Raji (cell line): ENCODE data around the gene TNNI3.
A peak's percentile ranks its signal among the peaks of the same experiment; 100 is the strongest.

Experiments
- POLR2A ChIP-seq: IDR thresholded peaks from 2 replicates; pipeline ENCODE4 v1.6.1; 2011; ENCODE audit warnings: low read depth, low read length, control low read depth; ENCODE audit not compliant: insufficient read depth

Gene TNNI3

DNA sequence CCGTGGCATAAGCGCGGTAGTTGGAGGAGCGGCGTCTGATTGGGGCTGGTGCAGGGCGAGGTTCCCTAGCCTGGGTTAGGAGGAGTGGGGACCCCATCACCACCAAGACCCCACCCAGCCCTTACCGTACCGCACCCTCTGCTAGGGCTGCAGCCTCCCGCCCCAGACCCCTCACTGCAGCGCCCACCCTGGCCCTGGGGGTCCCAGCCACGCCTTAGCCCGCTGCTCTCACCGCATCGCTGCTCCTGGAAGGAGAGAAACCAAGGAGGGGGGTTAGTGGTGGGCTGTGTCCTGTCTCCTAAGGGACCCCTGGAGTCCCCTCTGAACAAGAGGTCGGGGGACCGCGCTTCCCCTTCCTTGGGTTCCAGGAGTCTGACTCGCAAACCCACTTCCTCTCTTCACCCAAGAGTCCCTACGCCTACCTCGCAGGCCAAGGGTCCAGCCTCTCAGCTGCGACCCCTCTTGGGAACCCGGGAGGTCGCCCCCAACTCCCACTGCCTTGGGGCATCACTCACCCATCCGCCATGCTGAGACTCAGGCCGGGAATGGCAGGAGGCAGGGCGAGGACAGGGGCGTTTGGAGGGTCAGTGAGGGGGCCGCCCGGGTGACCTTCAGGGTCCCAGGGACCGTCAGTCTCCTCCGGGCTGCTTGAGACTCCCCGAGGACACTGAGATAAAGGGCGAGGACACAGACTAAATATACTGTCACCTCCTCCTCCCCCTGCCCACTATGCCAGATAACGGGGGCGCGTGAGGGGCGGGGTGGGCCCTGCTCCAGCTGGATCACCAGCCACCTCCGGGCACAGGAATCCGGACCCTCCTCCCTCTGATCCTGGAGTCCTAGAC lies at the start of gene TNNI3:
Gene TNNI3 (minus strand): TSS at position 669 of the 845 bp plus-strand sequence. CDS start 143 bp downstream, at position 526.
- TF ChIP-seq POLR2A = no peak

DNA sequence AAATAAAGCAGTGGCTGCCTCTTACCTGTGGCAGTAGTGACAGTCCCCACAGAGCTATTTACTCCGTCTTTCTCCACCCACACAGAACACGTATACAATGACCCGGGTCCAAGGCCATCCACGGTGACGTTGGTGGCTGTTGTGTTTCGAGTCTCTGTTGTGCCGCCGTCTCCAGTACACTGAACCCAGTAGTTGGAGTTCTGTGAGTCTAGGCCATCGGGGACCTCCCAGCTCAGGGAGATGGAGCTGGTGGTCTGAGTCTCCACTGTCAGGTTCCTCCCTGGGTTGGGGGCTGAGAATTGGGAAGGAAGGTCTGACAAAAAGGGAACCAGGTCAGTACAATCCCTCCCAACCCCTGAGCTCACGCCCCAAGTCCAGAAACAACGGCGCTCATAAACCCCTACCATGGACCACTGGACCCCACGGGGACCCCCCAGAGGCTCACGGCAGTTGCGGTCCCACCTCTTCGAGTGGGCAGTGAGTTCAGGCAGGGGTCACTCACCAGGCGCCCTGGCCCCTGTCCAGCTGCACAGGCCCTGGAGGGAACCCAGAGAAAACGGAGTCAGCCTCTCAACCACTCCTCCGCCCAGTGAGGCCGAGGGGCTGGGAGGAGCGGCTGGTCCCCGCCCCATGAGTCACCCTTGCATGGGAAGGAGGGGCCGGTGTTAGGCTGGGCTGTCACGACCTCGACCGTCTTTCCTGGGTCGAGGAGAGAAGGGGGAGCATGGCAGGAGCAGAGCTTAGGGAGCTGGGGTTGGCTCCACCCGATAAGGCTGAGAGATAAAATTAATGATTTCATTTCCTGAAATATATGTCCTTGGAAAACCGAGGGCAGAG lies 49.4 kb upstream of the TNNI3 start:
- TF ChIP-seq POLR2A = no peak

DNA sequence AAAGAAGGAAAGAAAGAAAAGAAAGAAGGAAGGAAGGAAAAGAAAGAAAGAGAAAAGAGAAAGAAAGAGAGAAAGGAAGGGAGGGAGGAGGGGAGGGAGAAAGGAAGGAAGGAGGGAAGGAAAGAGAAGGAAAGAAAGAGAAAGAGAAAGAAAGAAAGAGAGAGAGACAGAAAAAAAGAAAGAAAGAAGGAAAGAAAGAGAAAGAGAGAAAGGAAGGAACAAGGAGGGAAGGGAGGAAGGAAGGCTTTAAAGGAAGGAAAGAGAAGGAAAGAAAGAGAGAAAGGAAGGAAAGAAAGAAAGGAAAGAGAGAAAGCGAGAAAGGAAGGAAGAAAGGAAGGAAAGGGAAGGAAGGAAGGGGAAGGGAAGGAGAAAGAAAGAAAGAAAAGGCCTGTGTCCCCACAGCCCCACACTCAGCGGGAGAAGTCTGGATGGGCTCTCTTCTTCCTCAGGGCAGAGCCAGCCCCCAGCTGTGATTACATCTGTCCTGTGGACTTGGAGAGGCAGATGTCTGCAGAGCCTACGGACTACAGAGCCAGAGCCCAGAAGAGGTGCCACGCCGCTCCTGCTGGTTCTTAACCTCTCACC lies 42.2 kb upstream of the TNNI3 start:
- TF ChIP-seq POLR2A = no peak

DNA sequence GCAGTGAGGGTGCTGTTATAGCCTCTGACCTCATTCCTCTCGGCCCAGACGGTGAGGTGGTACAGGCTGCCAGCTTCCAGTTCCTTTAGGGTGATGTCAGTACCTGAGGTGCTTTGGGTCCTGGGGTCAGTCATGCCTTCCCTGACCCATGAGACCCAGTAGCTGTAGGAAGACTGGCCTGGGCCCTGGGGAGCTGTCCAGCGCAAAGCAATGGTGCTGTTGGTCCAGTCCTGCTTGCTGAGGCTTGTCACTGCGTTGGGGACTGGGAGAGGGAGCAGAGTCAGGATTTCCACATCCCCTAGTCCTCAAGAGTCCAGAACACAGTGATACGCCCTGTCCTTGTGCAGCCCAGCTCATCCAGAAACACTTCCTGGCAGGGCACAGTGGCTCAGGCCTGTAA lies 41.1 kb upstream of the TNNI3 start:
- no peak for TF ChIP-seq POLR2A

DNA sequence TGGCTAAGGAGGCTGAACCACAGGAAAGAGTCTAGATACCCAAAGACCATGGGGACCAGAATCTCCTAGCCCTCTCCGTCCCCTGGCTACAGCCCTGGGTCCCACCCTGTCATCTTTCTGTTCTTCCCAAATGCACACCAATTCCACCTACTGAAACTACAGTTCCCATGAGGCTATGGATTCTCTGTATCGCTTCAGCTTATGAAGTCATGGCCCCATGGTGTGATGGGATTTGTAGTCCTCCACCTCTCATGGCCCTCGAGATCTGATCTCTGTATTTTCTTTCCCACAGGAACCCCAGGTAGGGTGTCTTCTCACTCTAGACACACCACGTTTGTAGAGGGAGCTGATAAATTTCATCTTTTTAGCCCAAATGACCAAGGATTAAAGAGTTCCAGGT lies 40.0 kb upstream of the TNNI3 start:
- no peak for TF ChIP-seq POLR2A

DNA sequence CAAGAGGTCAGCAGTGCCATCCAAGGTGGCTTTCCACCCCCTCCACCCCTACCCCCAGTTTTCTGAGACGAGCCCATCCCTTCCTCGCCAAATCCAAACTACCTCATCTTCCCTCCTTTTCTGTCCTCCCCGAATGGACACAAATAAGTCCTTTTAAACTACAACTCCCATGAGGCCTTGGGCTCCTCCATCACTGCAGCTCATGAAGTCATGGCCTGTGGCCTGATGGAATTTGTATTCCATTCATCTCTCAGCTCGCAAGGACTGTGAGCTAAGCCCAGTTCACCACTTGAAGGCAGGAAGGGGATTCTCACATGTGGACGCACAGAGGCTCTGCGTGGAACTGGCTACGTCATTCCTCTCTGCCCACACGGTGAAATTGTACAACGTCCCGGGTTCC lies 39.3 kb upstream of the TNNI3 start:
- TF ChIP-seq POLR2A = no peak

DNA sequence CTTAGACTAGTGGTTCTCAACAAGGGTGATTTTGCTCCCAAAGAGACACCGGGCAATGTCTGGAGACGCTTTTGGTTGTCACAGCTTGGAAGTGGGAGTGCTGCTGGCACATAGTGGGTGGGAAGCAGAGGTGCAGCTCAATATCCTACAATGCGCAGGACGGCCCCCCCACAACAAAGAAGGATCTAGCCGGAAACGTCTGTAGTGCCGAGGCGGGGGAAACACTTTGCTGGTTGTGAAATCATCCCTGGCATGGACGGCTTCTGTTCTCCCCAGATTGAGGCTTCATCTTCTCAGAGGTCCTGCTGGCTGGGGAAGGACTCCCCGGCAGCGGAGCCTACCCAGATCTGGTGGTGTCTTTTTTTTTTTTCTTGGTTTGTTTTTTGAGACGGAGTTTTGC lies 35.9 kb upstream of the TNNI3 start:
- no peak for TF ChIP-seq POLR2A

DNA sequence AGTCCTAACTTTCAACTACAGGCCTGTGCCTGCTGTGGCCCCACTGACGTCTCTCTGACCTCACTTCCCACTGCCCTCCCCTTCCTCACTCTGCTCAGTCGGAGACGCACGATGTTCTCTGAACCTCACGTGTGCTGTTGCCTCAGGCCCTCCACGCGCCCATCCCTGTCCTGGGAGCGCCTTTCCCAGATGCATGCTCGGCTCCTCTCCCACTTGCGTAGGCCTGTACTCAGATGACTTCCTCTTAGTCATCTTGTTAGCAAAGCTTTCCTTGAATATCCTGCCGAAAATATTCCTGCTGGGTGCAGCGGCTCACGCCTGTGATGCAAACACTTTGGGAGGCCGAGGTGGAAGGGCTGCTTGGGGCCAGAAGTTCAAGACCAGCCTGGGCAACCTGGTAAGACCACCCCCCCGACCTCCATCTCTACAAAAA lies 31.9 kb upstream of the TNNI3 start:
- no peak for TF ChIP-seq POLR2A

DNA sequence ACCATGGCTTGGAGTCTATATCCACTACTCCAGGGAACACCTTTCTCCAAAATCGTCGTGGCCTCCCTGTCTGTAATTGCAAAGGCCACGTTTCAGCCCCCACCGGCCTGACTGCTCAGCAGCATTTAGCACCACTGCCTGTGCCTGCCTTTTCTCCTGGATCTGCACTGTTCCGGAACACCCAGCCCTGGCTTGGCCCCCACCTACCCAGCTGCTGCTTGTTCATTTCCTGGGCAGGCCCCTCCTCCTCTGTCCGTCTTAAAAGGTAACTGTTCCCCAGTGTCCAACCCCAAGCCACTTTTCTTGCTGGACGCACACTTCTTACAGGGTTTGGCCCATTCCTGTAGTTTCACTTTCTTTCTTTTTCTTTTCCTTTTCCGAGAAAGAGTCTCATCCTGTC lies 31.1 kb upstream of the TNNI3 start:
- TF ChIP-seq POLR2A = no peak

DNA sequence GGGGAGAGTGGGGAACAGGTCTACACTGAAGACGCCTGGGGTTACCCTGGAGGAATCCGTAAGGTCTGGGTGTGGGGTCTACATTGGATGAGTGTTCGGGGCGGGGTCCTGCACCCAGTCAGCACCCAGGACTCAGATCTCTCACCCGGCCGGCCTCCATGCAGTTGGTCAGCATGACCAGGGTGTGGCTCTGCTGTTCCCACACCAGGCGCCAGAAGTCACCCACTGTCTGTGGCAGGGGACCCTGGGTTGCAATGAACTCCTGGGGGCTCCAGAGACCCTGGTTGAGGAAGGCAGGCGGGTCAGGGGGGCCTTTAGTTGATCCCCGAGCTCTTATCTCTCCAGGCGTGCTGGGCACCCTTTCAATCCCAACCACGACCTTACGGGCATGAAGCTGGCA lies 28.5 kb upstream of the TNNI3 start:
- no peak for TF ChIP-seq POLR2A

DNA sequence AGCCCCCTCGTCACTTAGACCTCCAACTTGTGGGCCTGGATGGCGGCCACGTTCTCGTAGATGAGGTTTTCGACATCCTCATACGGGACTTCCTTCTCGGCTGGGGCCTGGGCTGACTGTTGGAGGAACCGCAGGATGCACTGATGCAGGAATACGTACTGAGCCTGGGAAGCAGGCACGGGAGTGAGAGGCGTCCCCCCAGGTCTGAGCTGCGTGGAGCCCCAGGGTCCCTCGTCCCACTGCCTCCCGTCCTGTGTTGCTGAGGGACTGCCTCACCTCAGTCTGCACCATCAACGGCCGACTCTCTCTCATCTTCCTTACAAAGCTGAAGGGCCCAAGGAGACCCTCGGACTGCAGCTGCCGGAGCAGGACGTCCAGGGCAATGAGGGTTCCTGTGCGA lies 24.2 kb upstream of the TNNI3 start:
- no peak for TF ChIP-seq POLR2A

DNA sequence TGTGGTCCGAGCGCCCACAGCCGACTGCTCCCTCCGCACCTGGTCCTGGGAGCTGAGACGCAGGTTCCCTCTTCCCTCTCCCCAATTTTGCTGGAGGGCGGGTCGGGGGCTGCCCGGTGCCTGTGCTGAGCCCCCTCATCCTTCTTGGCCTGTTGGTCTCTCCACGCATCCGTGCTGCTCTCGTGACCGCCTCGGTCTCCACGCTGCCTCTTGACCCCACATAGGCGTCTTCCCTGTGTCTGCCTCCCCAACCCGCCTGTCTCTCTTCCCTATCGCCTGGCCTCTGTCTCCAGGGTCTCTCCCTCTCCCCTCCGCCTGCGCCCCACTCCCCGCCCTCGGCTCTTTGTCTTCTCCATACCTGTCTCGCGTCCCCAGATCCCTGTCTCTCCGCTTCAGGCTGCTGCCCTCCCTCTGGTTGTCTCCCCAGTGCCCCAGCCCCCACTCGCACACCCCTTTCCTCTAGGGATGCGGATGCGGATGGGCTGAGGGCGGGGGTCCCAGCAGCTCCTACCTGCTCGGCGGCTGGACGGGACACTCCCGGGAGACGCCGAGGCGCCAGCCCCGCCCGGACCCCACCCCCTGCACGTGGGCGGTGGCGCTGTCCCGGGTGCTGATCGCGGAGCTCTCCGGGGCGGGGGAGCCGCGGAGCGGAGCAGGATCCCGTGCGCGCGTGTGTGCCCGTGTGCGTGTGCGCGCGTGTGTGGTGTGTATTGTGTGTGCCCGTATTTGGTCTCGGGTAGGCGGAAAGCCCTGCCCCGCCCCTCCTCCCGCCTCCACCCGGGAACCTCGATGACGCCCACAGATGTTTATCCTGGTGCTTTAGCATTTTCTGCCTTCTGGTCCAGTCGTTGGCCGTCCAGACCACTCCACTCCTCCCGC lies 22.3 kb upstream of the TNNI3 start, which contains the start of gene SYT5:
Gene SYT5 (minus strand): TSS at position 684 of the 879 bp plus-strand sequence. CDS start 1,248 bp downstream, outside the sequence.
- TF ChIP-seq POLR2A = no peak

DNA sequence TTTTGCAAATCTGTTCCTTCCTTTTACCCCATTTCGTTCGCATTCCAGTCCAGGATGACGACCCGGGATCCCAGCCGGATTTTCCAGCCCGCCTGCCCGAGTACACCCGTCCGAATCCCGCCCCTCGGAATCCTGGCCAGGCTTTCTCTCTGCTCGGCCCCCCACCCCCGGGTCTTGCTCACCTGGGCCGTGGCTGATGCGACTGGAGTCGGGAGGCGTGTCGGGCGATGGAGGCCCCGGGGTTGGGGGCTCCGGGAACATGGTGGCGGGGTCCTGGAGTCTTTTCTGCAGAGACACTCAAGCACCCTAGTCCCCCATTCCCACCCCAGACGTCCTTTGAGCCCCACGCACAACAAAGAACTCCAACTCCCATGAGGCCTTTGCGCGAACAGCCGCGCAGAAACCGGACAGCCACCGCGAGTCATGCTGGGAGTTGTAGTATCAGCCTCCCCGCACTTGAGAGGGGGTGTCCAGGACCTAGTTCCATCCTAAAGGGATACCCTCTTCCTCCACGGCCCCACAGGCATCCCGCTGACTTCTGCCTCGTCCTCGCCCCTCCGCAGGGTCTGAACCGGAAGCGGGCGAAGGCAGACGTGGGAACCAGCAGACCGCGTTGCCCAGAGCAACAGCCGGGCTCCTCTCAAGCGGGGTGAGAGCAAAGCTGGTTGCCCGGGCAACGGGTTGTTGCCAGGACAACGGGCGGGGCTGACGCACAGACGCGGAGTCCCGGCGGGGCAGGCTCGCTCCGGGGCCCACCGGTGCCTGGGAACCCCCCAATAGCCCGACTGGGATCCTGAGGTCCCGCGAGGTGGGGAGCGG lies 21.5 kb upstream of the TNNI3 start:
- 0 out of 2 replicates have a peak, but pooled peaks have one; percentile 33 for TF ChIP-seq POLR2A

DNA sequence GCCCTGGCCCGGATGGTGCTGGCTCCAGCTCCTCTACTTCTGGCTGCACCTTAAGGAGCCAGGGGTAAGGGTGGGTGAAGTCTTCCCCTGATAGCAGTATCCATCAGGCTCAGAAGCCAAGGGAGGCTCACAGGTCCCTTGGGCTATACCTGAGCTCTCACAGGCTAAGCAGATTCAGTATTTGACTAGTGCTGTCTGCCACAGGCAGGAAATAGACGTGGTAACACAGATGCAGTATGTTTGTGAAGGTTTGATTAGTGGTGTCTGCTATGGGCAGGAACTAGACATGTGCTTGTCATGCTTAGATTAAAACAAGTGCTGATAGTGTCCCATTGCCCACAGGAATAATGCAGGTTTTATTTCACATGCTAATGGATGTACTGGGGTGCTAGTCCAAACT lies 18.5 kb upstream of the TNNI3 start:
- TF ChIP-seq POLR2A = 0 out of 2 replicates have a peak, but pooled peaks have one; percentile 34
